GM12878 (cell line): ENCODE results near the gene RAD21L1. TPM values are rescaled to one million over a fixed set of nuclear protein-coding genes. Genes with fewer than 3 reads are reported as not detected.

ENCODE experiments used
- ATAC-seq: fragments of 200-7000 bp; cut with Tn5 transposase; 3 replicates; pipeline ENCODE4 v1.9.1; 2020; ENCODE audit warnings: mild to moderate bottlenecking, moderate library complexity
- BruUV-seq: library from RNA; stranded (reverse); fragments of 400-500 nt; replicated peaks from 2 replicates; lab custom pipeline; 2021; lab: Mats Ljungman, UMichigan
- CTCF ChIA-PET: fragments of 300-600 bp; sonication (Branson Sonifier 250); formaldehyde crosslinking; extraction: SDS; loops from one replicate; lab custom pipeline; 2021; ENCODE audit warnings: inconsistent platforms; lab: Yijun Ruan, JAX
- POLR2A ChIA-PET: fragments of 350-600 bp; formaldehyde crosslinking; extraction: SDS; loops from one replicate; lab custom pipeline; 2021; ENCODE audit warnings: inconsistent platforms; lab: Charles Lee
- RAD21 ChIA-PET: fragments of 300-600 bp; sonication (Branson Sonifier 250); formaldehyde crosslinking; loops from one replicate; lab custom pipeline; 2023; ENCODE audit warnings: antibody characterized with exemption; ENCODE audit not compliant: unreplicated experiment; lab: Charles Lee
- SMC1A ChIA-PET: fragments of 300-600 bp; sonication (Branson Sonifier 250); formaldehyde crosslinking; loops from one replicate; lab custom pipeline; 2023; ENCODE audit not compliant: unreplicated experiment, uncharacterized antibody; lab: Charles Lee
- DNase-seq: peaks from one replicate; pipeline ENCODE4 v3.0.0-alpha.2; 2011; ENCODE audit warnings: low read depth, low spot score
- FAIRE-seq: peaks from 3 replicates; lab custom pipeline; 2011; peaks lifted over from hg19 to GRCh38; lab: Jason Lieb, UNC
- H2AFZ ChIP-seq: 2 replicates; pipeline ENCODE4 v1.6.0; 2011; ENCODE audit warnings: low read depth, low read length, control low read depth; ENCODE audit not compliant: control insufficient read depth
- H3K27ac ChIP-seq: 2 replicates; pipeline ENCODE4 v1.5.1; 2011; ENCODE audit warnings: control low read depth; ENCODE audit not compliant: control insufficient read depth, insufficient read depth
- H3K27me3 ChIP-seq, 2 experiments: replicated peaks in 1 of 2; 2 replicates each; pipeline versions ENCODE4 v1.6.0 to v1.6.1; 2011; ENCODE audit warnings: low read length in 1 of 2; ENCODE audit not compliant: control insufficient read depth in 2 of 2, insufficient read depth in 2 of 2
- H3K36me3 ChIP-seq, 2 experiments: 2 replicates each; pipeline ENCODE4 v1.5.1; 2011; ENCODE audit warnings: low read length in 1 of 2; ENCODE audit not compliant: control insufficient read depth in 2 of 2, insufficient read depth in 2 of 2
- H3K4me1 ChIP-seq: 2 replicates; pipeline ENCODE4 v1.6.1; 2011; ENCODE audit warnings: mild to moderate bottlenecking, low read length, moderate library complexity, mixed read lengths; ENCODE audit not compliant: control insufficient read depth, insufficient read depth
- H3K4me2 ChIP-seq: 2 replicates; pipeline ENCODE4 v1.6.0; 2011; ENCODE audit warnings: control low read depth; ENCODE audit not compliant: control insufficient read depth, insufficient read depth
- H3K4me3 ChIP-seq: fragments of 200-600 bp; sonication (generic); 2 replicates; pipeline ENCODE4 v1.5.1; 2016
- H3K79me2 ChIP-seq: 2 replicates; pipeline ENCODE4 v1.6.0; 2011; ENCODE audit warnings: low read length; ENCODE audit not compliant: control insufficient read depth, insufficient read depth
- H3K9ac ChIP-seq: 2 replicates; pipeline ENCODE4 v1.8.0; 2011; ENCODE audit warnings: low read length, control low read depth, mixed read lengths; ENCODE audit not compliant: control insufficient read depth, insufficient read depth
- H3K9me3 ChIP-seq: replicated peaks from 3 replicates; pipeline ENCODE4 v1.5.1; 2011; ENCODE audit warnings: mild to moderate bottlenecking, low read length; ENCODE audit not compliant: control insufficient read depth, insufficient read depth
- H4K20me1 ChIP-seq: 2 replicates; pipeline ENCODE4 v1.6.0; 2011; ENCODE audit not compliant: control insufficient read depth, insufficient read depth
- FOS ChIP-seq: IDR thresholded peaks from 3 replicates; pipeline ENCODE4 v1.6.1; 2011; ENCODE audit warnings: borderline replicate concordance; ENCODE audit not compliant: insufficient read length; ENCODE audit errors: extremely low read depth
- NR2F1 ChIP-seq: fragments of 450-650 bp; conservative IDR thresholded peaks from 2 replicates; pipeline ENCODE4 v1.6.1; 2017; ENCODE audit warnings: mild to moderate bottlenecking
- PAX5 ChIP-seq: IDR thresholded peaks from 2 replicates; pipeline ENCODE4 v1.6.1; 2011; ENCODE audit warnings: low read depth, low read length, borderline replicate concordance
- SMARCA5 ChIP-seq: fragments of 450-650 bp; IDR thresholded peaks from 2 replicates; pipeline ENCODE4 v1.6.1; 2017; ENCODE audit warnings: mild to moderate bottlenecking
- WGBS: methylation state at CpG from one replicate; pipeline ENCODE4 v1.1.6; 2016; ENCODE audit warnings: low lambda C conversion rate; ENCODE audit not compliant: insufficient replicate concordance, insufficient coverage; ENCODE audit errors: missing lambda C conversion rate; 5-methylcytosine and 5-hydroxymethylcytosine counted together
- in situ Hi-C: fragments of 300-500 bp; cut with MboI; formaldehyde crosslinking; loops from 9 replicates; pipeline ENCODE4 v1.14.3; 2018; ENCODE audit warnings: mixed read lengths
- intact Hi-C: fragments of 100-400 bp; cut with micrococcal nuclease; formaldehyde crosslinking; loops from one replicate; pipeline ENCODE4 v1.14.2; 2022; ENCODE audit not compliant: unreplicated experiment
- polyA plus RNA-seq, 11 experiments: library from polyadenylated mRNA; depleted of rRNA in 4 of 11; unstranded in 6 of 11; stranded (reverse) in 5 of 11; fragments of >200 nt; fragmentation: Nextera tagmentation in 4 of 11; fragmentation: Illumina TruSeq in 1 of 11; extraction: Ambion mirVana in 4 of 11; extraction: Trizol in 1 of 11; gene quantifications; 1 replicate in 1 of 11; 2 replicates in 10 of 11; pipeline versions ENCODE4 v1.2.1 to v1.2.3, GENCODE V29; 2011 to 2016; ENCODE audit warnings: inconsistent platforms in 2 of 11, missing spikeins in 2 of 11, low read depth in 1 of 11
- total RNA-seq, 4 experiments: library from RNA; depleted of rRNA in 3 of 4; stranded (reverse); fragments of >200 nt in 3 of 4; fragmentation: Illumina TruSeq in 1 of 4; extraction: Trizol in 1 of 4; gene quantifications; 2 replicates each; pipeline versions ENCODE4 v1.2.1 to v1.2.3, GENCODE V29; 2013 to 2021
- TF ChIP-seq, protein P1 (sequence below): fragments of 450-650 bp; IDR thresholded peaks from 2 replicates; pipeline ENCODE4 v1.6.1; 2016; ENCODE audit warnings: mild to moderate bottlenecking
- TF ChIP-seq, protein P2 (sequence below): fragments of 450-650 bp; IDR thresholded peaks from 2 replicates; pipeline ENCODE4 v1.6.1; 2017; ENCODE audit warnings: mild to moderate bottlenecking, low read depth, inconsistent platforms; ENCODE audit not compliant: poor library complexity, severe bottlenecking
- TF ChIP-seq, protein P3 (sequence below): IDR thresholded peaks from 2 replicates; pipeline ENCODE4 v1.6.1; 2012; ENCODE audit warnings: improper control_type of control experiment, low read depth, low read length; ENCODE audit not compliant: insufficient replicate concordance
- TF ChIP-seq, protein P4 (sequence below): fragments of 450-650 bp; IDR thresholded peaks from 2 replicates; pipeline ENCODE4 v1.6.1; 2014; ENCODE audit warnings: mild to moderate bottlenecking

The RAD21L1 gene
- total and polyA plus RNA-seq, 10 of the 15 experiments (the other 5 are each of a cell fraction or from before 2014, with no cell fraction given) = not detected

DNA sequence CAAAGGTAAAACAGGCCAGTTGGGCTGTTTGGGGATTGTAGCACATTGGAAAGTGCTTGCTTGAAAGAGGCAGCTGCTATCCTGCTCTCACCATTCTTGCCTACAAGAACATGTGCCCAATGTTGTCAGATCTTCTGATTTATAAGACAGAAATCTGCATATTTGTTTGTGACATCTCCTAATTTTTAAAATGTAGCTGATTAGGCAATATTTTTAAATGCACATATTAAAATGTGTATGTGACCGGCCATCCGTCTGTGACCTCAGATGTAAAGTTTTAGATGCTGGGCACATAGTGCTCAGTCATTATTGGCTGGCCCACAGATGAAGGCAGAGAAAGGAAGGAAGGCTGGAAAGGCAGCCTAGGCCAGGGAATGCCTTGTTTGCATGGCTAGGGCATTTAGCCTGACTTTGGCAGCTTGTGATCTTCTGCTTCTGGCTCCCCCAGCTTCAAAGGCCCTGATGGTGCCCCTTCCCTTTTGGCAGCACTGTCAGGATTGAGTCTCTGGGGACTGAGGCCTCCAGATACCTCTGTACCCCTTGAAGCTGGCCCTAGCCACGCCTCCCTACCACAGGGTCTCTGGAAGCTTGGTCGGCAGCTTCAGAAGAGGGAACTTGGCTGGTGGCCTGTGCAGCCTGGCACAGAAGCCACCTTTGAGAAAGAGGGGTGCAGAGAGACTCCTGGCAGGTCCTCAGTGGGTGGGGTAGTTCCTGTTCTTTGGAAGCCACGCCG lies 46.7 kb downstream of the RAD21L1 start:
- H3K9me3 ChIP-seq = no peaks in the 10 kb centered on the region
- in situ Hi-C loops = no loop called here
- ChIA-PET RAD21 (no interaction called here), CTCF (no interaction called here), POLR2A (no interaction called here), SMC1A (no interaction called here)
- H3K4me2 ChIP-seq = no peak overlapping the region
- no peak overlapping the region for H2AFZ ChIP-seq
- no peaks in the 10 kb centered on the region; a peak in 1 of 4 replicates for H3K36me3 ChIP-seq
- WGBS = 22% methylated on average over 6 of the region's 6 CpGs
- no peak overlapping the region for H3K4me3 ChIP-seq
- H3K27me3 ChIP-seq = peaks cover 0 to 3% of the 10 kb centered on the region in 2 experiments; a peak in 1 of 4 replicates
- no peaks in the 10 kb centered on the region for H3K4me1 ChIP-seq
- no peak for FAIRE-seq
- no peak for DNase-seq
- no TSS peak for BruUV-seq
- H4K20me1 ChIP-seq = no peaks in the 10 kb centered on the region
- no peak overlapping the region for H3K9ac ChIP-seq
- no peak overlapping the region for H3K27ac ChIP-seq
- TF ChIP-seq, protein P1, sequence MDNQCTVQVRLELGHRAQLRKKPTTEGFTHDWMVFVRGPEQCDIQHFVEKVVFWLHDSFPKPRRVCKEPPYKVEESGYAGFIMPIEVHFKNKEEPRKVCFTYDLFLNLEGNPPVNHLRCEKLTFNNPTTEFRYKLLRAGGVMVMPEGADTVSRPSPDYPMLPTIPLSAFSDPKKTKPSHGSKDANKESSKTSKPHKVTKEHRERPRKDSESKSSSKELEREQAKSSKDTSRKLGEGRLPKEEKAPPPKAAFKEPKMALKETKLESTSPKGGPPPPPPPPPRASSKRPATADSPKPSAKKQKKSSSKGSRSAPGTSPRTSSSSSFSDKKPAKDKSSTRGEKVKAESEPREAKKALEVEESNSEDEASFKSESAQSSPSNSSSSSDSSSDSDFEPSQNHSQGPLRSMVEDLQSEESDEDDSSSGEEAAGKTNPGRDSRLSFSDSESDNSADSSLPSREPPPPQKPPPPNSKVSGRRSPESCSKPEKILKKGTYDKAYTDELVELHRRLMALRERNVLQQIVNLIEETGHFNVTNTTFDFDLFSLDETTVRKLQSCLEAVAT = no peak
- TF ChIP-seq, protein P2, sequence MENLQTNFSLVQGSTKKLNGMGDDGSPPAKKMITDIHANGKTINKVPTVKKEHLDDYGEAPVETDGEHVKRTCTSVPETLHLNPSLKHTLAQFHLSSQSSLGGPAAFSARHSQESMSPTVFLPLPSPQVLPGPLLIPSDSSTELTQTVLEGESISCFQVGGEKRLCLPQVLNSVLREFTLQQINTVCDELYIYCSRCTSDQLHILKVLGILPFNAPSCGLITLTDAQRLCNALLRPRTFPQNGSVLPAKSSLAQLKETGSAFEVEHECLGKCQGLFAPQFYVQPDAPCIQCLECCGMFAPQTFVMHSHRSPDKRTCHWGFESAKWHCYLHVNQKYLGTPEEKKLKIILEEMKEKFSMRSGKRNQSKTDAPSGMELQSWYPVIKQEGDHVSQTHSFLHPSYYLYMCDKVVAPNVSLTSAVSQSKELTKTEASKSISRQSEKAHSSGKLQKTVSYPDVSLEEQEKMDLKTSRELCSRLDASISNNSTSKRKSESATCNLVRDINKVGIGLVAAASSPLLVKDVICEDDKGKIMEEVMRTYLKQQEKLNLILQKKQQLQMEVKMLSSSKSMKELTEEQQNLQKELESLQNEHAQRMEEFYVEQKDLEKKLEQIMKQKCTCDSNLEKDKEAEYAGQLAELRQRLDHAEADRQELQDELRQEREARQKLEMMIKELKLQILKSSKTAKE = no peak
- TF ChIP-seq, protein P3, sequence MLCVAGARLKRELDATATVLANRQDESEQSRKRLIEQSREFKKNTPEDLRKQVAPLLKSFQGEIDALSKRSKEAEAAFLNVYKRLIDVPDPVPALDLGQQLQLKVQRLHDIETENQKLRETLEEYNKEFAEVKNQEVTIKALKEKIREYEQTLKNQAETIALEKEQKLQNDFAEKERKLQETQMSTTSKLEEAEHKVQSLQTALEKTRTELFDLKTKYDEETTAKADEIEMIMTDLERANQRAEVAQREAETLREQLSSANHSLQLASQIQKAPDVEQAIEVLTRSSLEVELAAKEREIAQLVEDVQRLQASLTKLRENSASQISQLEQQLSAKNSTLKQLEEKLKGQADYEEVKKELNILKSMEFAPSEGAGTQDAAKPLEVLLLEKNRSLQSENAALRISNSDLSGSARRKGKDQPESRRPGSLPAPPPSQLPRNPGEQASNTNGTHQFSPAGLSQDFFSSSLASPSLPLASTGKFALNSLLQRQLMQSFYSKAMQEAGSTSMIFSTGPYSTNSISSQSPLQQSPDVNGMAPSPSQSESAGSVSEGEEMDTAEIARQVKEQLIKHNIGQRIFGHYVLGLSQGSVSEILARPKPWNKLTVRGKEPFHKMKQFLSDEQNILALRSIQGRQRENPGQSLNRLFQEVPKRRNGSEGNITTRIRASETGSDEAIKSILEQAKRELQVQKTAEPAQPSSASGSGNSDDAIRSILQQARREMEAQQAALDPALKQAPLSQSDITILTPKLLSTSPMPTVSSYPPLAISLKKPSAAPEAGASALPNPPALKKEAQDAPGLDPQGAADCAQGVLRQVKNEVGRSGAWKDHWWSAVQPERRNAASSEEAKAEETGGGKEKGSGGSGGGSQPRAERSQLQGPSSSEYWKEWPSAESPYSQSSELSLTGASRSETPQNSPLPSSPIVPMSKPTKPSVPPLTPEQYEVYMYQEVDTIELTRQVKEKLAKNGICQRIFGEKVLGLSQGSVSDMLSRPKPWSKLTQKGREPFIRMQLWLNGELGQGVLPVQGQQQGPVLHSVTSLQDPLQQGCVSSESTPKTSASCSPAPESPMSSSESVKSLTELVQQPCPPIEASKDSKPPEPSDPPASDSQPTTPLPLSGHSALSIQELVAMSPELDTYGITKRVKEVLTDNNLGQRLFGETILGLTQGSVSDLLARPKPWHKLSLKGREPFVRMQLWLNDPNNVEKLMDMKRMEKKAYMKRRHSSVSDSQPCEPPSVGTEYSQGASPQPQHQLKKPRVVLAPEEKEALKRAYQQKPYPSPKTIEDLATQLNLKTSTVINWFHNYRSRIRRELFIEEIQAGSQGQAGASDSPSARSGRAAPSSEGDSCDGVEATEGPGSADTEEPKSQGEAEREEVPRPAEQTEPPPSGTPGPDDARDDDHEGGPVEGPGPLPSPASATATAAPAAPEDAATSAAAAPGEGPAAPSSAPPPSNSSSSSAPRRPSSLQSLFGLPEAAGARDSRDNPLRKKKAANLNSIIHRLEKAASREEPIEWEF = no peak
- TF ChIP-seq, protein P4, sequence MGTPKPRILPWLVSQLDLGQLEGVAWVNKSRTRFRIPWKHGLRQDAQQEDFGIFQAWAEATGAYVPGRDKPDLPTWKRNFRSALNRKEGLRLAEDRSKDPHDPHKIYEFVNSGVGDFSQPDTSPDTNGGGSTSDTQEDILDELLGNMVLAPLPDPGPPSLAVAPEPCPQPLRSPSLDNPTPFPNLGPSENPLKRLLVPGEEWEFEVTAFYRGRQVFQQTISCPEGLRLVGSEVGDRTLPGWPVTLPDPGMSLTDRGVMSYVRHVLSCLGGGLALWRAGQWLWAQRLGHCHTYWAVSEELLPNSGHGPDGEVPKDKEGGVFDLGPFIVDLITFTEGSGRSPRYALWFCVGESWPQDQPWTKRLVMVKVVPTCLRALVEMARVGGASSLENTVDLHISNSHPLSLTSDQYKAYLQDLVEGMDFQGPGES = no peak
- TF ChIP-seq PAX5 = no peak
- no peak for TF ChIP-seq SMARCA5
- TF ChIP-seq FOS = no peak
- no peak for TF ChIP-seq NR2F1
- TF ChIP-seq, all 136 proteins: peak for 0
- intact Hi-C loops = no loop called here
- H3K79me2 ChIP-seq = no peaks in the 10 kb centered on the region
- ATAC-seq = no peak
